NOMO-1 (cell line): Measurements from ENCODE around the gene SH3PXD2A.

Experiments used
- DNase-seq, 2 experiments: peaks; one replicate each; lab custom pipeline; 2025; ENCODE audit not compliant: unreplicated experiment in 2 of 2; lab: John Stamatoyannopoulos, UW

Gene SH3PXD2A

DNA sequence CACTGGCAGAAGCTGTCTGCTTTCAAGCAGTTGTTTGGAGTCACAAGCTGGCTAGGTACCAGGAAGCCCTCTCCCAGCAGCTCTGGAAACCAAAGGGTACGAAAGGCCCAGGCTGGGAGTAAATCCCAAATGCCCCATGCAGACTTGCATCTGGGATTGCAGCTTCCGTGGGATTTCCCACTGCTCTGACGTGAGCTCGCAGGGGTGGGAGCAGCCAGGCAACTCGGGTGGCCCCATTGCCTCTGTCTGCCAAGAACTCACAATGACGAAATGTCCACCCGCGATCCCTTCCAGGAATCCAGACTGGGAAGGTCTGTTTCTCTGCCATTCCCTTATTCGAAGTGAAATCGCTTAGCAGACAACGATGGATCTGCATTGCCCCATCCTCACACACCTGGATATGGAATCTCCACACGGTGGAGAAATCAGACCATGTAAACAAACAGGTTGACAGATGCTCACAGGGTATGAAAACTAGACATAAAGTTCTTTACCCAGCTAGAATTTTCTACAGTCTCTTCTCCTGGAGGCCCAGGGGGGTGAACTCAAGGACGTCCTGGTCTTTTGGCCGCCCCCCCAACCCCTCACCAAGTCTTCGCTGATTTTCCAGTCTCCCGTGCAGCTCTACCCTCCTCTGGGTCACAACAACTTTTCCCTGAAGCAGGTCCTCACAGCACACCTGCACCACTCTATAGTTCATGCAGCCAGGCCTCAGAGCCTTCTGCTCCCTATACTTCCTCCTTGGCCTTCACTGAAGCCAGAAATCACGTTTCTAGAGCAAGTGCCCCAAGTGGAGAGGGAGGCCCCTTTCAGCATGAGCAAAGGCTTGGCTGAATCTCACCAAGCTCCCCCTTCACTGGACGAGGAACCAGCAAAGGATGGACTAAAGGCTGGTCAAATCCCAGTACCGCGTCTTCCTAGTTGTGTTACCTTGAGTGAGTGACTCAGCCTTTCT, 20.0 kb downstream of the SH3PXD2A start:
- DNase-seq, result no peak

DNA sequence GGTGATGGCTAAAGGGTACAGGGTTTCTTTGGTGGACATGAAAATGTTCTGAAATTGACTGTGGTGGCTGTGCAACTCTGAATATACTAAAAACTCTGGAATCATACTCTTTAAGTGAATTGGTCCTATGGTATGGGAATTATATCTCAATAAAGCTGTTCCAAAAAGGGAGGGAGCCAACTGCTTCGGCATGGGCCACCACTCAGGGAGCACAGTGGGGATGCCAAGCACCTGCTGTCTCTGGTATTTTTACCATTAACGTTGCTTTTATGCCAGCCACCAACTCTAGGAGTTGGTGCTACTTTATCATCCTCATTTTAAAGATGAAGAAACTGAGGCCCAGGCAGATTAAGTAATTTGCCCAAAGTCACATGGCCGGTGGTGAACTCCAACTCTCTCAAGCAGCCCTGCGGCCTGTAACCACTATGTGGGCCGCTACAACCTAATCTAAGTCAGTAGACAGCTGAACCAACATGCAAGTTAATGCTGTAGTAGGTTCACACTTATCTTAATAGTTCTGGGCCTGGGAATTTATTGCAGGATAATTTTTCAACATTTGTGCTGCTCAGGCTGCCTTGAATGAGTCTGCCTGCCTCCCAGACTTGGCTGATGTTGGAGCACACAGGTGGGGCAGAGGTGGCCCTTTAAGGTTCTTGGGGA, 20.8 kb downstream of the SH3PXD2A start:
- no peak for DNase-seq

DNA sequence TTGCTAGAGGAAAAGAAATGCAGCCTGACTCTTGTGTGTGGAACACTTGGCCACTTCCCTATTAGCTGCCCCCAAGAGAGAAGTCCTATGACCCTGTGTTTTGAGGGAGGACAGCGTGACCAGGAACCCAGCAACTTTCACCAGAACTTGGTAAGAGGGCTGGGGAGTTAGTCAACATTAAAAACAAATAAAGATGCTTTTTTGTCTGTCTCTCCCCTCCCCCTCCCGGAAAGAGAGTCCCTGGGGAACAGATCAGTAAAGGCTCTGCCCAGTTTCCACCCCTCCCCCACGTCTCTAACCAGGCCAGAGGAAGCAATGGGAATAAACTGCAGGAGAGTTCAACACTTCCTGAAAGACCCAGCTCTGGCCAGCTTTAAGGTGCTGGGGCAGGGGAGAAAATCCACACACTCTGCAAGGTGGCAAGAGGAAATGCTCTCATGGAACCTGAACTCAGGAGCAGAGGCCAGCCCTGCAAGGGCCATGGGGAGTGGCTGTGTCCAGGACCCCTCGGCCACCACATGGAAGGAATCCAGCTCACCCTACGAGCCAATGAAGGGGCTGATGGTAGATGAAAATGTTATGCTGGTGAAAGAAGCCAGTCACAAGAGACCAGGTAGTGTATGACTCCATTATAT, 21.5 kb downstream of the SH3PXD2A start:
- no peak for DNase-seq

DNA sequence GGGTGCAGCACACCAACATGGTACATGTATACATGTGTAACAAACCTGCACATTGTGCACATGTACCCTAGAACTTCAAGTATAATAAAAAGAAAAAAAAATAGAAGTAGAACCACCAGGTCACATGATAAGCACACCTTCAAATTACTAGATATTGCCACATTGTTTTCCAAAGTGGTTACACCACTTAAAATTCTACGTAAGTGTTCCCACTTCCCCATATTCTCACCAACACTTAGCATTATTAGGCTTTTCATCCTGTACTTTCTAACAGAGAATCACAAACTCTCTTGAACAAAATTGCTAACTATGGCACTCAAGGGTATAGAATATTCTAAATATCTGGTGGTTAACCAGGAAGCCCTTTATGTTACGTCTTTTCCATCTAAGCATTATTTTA, 22.6 kb downstream of the SH3PXD2A start:
- no peak for DNase-seq

DNA sequence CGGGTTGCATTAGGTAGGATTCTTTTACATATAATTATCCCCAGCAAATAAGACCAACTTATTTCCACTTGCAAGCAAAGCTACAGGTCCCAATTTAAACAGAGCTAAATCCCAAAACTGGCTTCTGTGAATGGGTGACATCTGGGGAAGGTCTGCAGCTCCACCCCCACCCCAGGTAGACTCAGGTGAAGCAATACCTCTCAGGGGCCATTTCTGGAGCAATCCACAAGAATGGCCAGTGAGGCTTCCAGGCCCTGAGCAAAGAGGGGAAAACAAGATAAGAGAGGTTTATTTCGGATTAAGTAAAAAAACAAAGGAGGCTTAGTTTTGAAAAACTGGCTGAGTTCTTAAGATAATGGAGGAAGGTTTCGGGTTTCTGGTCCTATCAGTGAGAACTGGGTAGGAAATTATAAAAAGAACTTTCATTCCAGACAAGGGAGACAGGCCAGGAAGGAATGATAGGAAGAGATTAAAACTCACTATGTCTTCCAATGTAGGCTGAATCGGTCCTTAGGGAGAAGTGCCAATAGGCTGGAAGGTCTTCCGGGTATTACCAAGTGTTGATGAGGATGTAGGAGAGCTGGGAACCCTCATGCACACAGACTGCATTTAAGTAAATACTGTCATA, 25.4 kb downstream of the SH3PXD2A start:
- no peak for DNase-seq

GRCh38 chr10:103829278-103829677, 26.1 kb downstream of the SH3PXD2A start:
- no peak for DNase-seq

GRCh38 chr10:103828587-103829197, 26.7 kb downstream of the SH3PXD2A start:
- DNase-seq, result no peak

DNA sequence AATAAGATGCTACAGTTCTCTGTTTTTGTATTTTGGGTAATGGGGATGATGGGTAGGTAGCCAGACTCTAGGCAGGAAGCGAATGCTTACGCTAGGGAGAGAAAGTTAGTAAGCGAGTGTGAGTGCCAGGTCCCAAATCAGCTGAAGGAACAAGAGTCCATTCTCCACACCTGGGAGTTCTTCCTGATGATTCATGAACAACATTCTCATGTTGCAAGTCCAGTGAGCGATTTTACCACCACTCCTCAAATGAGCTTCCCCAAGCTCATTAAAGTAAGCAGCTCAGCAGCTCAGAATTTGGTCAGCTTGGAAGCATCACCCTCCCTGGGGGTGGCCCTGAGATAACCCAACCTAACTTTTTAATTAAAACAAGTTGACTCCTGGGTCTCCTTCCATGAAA, 27.3 kb downstream of the SH3PXD2A start:
- DNase-seq, result no peak

DNA sequence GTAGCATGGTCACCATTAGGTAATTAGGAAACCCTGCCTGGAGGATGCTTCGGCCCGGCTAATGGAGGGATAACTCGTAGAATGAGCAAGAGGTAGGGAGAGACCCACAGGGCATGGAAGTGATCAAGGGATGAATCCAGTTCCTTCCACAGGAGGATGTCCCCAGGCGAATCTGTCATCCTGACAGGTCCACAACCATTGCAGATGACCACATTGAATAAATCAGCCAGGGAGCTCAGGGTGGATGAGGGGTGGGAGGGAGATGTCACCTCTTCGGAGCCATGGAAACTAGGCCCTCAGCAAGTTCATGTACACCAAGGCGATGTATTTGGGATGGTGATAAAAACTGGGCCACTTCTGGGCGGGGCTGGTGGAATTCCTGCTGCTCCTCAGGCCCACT, 28.5 kb downstream of the SH3PXD2A start:
- no peak for DNase-seq

DNA sequence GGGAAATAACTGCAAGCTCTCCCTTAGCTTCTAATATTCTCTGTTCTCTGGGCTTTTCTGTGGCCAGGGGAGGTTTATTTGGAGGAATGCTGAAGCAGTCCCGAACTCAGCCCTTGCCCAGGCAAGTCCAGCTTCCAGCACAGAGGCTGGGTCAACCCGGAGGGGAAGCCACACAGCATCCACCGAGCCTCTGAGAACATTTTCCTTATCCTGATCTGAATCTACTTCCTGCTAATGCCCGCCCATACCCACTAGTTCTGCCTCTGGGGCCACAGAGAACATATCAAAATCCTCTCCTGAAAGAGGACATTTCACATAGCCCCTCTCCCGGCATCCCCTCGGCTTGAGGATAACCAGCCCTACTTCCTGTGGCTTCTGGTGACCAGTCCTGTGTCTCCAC, 31.1 kb downstream of the SH3PXD2A start:
- DNase-seq, result no peak

GRCh38 chr10:103823706-103824272, 31.6 kb downstream of the SH3PXD2A start:
- no peak for DNase-seq

DNA sequence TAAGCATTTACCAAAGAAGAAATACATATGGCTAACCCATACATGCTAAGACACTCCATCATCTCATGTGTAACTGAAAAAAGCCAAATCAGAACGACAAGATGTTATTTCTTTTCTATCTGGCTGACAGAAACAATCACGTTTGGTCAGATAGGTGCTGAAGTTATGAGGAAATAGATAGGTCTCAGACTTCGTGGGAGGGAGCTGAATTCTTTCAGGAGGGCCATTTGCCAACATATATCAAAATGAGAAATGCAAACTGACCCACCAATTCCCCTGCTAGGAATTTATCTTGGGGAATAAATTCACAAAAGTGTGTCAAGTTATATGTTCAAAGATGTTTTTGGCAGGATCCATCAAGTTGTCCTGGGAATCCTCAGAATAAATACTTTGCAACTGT, 32.6 kb downstream of the SH3PXD2A start:
- no peak for DNase-seq

DNA sequence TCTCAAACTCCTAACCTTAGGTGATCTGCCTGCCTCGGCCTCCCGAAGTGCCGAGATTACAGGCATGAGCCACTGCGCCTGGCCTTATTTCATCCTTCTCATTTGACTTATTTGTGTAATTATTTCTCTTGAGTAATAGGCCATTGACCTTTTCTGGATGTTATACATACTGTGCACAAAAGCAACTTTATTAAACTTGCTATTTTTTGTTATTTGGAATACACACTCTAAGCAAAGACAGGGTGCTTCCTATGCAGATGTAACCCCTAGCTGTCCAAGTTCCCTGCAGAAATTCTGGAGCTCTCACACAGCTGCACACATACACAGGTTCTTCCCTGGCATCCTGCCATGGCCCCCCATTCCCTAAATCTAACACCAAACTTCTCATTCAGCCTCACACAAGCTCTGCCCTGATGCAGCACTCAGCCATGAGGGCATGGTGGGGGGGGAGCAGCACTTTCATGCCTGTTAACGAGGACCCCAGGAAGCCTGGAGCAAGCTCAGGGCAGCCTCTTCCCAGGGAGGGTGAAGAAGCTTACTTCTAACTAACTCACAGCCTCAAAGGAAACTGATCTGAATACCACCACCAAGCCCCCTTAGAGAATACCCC, 33.2 kb downstream of the SH3PXD2A start:
- DNase-seq, result no peak

DNA sequence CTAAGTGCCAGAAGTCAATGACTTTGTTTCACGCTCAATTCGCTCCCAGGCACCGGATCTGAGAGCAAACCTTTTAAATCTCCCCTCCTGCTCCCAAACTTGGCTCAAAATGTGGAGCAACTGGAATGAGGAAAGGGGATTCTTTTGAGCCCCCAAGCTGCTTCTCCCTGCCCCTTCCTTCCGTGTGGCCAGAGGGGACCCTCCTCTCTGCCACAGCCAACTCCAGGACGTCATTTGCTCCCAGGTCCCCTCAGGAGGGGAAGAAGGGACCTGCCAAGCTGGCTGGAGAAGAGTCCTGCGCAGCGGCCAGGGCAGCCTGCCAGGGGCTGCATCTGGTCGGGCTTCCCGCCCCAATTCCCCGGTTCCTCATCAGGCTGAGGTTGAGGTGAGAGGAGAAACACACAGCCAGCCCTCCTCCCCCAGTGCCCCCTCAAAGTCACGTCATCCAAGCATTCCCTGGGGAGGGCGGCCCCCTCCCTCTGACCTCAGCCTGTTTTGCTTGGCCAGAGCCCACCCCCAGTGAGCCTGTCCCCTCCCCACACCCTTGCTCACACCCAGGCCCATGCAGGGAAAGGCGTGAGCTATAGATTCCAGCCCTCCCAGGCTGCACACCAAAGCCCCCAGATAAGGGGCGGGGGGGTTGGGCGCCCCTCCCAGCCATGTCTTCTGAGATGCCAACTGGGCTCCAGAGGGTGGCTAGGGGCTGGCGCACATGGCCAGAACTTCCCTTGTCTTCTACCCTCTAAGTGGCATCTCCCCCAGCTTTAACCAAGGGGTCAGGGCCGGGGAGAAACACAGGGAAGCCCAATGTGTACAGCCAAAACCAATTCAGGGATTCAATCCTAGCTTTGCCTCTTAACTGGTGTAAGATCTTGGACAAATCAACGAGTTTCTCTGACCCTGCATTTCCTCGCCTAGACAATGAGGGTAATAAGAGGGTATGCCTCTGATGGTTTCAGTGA, 35.0 kb downstream of the SH3PXD2A start:
- no peak for DNase-seq

DNA sequence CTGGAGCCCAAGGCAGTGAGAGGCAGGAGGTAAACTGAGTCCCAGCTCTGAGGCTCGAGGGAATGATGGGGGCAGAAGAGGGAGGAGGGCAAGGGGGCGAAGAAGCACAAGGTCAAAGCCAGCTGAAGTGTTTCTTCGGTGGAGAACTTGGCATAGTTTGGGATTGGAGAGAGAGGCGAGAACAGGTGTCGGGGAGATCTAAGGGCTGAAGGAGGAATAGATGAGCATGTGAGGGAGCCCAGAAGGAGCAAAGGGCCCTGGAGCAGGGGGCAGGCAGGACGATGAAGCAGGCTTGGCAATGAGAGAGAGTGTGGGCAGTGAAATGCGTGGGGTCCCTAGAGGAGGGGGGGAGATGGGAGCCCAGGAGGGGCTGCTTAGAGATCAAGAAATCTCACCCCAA, 35.9 kb downstream of the SH3PXD2A start:
- no peak for DNase-seq

DNA sequence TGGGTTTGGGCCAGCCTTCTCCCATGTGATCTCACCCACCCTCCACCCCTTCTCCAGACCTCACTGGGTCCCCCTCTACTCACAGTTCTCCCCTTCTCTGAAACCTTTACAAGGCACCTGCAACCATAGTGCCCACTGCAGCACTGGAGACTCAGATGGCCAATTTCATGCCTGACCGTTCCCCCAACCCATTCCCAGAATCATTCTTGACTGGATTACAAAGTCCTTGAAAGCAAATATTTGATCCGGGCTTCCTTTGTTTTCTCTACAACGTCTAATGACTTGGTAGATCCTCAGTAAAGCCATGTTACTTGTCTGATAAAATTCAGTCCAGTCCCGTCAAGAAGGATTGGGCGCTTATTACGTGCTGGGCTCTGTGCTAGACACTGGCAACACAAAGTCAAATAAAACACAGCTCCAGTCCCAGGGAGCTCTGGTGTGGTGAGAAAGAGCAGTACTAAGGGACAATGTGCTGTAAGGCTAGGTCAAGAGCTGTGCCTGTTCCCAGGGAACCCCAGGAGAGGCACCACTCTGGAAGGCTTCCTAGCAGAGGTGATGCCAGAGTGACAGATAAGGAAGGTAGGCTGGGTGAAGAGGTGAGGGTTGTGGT, 36.5 kb downstream of the SH3PXD2A start:
- no peak for DNase-seq

DNA sequence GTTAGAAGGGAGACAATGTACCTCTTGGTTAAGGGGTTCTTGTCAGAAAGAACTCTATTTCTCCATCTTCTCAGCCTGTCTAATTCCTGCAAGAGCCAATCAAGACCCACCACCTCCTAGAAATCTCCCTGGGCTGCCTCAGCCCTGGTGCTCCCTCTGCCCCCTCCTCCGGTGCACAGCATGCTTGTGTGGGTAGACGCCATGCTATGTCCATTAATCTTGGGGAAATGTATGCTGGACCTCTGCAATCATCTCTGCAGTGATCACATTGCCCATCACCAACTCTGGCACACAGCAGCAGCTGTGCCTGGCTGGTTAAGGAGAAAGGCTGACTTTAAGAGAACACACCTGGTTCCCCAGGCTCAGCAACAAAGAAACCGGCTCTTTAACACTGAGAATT, 37.3 kb downstream of the SH3PXD2A start:
- DNase-seq, result no peak

- DNase-seq, result no peak
These were observed 38.9 kb downstream of the SH3PXD2A start for GRCh38 chr10:103816431-103816830.
